KMS-11 (cell line): Measurements from ENCODE around the gene LCA5.

Experiments
- H2AFZ ChIP-seq: fragments of 200-600 bp; sonication (generic); 2 replicates; pipeline ENCODE4 v1.6.1; 2016; ENCODE audit warnings: antibody characterized with exemption, mixed run types, low read depth
- H3K27ac ChIP-seq: fragments of 200-600 bp; sonication (generic); 2 replicates; pipeline ENCODE4 v1.6.1; 2016; ENCODE audit warnings: mild to moderate bottlenecking, mixed run types
- H3K27me3 ChIP-seq: fragments of 200-600 bp; sonication (generic); 2 replicates; pipeline ENCODE4 v1.6.1; 2017; ENCODE audit warnings: mild to moderate bottlenecking, low read depth, mixed run types, moderate library complexity; ENCODE audit not compliant: insufficient read depth
- H3K36me3 ChIP-seq: fragments of 200-600 bp; sonication (generic); 2 replicates; pipeline ENCODE4 v1.6.1; 2017; ENCODE audit warnings: mild to moderate bottlenecking, mixed run types; ENCODE audit not compliant: insufficient read depth
- H3K4me1 ChIP-seq: fragments of 200-600 bp; sonication (generic); 2 replicates; pipeline ENCODE4 v1.6.1; 2016; ENCODE audit warnings: mild to moderate bottlenecking, low read depth, mixed run types; ENCODE audit not compliant: poor library complexity, severe bottlenecking
- H3K4me2 ChIP-seq: fragments of 200-600 bp; sonication (generic); 2 replicates; pipeline ENCODE4 v1.7.0; 2016; ENCODE audit warnings: mild to moderate bottlenecking, mixed run types
- H3K4me3 ChIP-seq: fragments of 200-600 bp; sonication (generic); IDR thresholded peaks from 2 replicates; pipeline ENCODE4 v1.6.1; 2017; ENCODE audit warnings: low read depth, low read length, mixed read lengths; ENCODE audit not compliant: insufficient read depth
- H3K79me2 ChIP-seq: fragments of 200-600 bp; sonication (generic); 2 replicates; pipeline ENCODE4 v1.6.1; 2016; ENCODE audit warnings: low read depth, mixed run types; ENCODE audit not compliant: insufficient read depth
- H3K9ac ChIP-seq: fragments of 200-600 bp; sonication (generic); 2 replicates; pipeline ENCODE4 v1.6.1; 2016; ENCODE audit warnings: mild to moderate bottlenecking, mixed run types
- H4K20me1 ChIP-seq: fragments of 200-600 bp; sonication (generic); 2 replicates; pipeline ENCODE4 v1.6.1; 2016; ENCODE audit warnings: mild to moderate bottlenecking, mixed run types; ENCODE audit not compliant: insufficient read depth
- CTCF ChIP-seq: fragments of 200-600 bp; sonication (generic); conservative IDR thresholded peaks from 2 replicates; pipeline ENCODE4 v1.6.1; 2017; ENCODE audit warnings: low read depth, mild to moderate bottlenecking, antibody characterized with exemption, low read length, moderate library complexity, mixed read lengths

The LCA5 gene

GRCh38 chr6:79513111-79513510 lies 24.1 kb downstream of the LCA5 start:
- Histone ChIP-seq H2AFZ (no peak overlapping the region), H3K4me3 (no peak overlapping the region), H3K79me2 (no peaks in the 10 kb centered on the region), H3K27me3 (no peaks in the 10 kb centered on the region), H3K27ac (no peak overlapping the region), H3K4me1 (no peaks in the 10 kb centered on the region), H4K20me1 (no peaks in the 10 kb centered on the region), H3K36me3 (no peaks in the 10 kb centered on the region), H3K9ac (no peak overlapping the region), H3K4me2 (no peak overlapping the region)
- no peak for TF ChIP-seq CTCF

- Histone ChIP-seq H2AFZ (no peak overlapping the region), H3K4me2 (no peak overlapping the region), H3K4me3 (no peak overlapping the region), H3K79me2 (no peaks in the 10 kb centered on the region), H4K20me1 (no peaks in the 10 kb centered on the region), H3K36me3 (no peaks in the 10 kb centered on the region), H3K27ac (no peak overlapping the region), H3K4me1 (no peaks in the 10 kb centered on the region), H3K9ac (no peak overlapping the region), H3K27me3 (no peaks in the 10 kb centered on the region)
- no peak for TF ChIP-seq CTCF
Observed at GRCh38 chr6:79512014-79512413, 25.2 kb downstream of the LCA5 start.

GRCh38 chr6:79510707-79511106 lies 26.5 kb downstream of the LCA5 start:
- Histone ChIP-seq H3K4me3 (no peak overlapping the region), H3K27ac (no peak overlapping the region), H3K36me3 (no peaks in the 10 kb centered on the region), H3K4me1 (no peaks in the 10 kb centered on the region), H3K9ac (no peak overlapping the region), H2AFZ (no peak overlapping the region), H3K79me2 (no peaks in the 10 kb centered on the region), H3K4me2 (no peak overlapping the region), H3K27me3 (no peaks in the 10 kb centered on the region), H4K20me1 (no peaks in the 10 kb centered on the region)
- TF ChIP-seq CTCF = no peak

GRCh38 chr6:79506251-79506650 lies 31.0 kb downstream of the LCA5 start:
- no peaks in the 10 kb centered on the region for H3K4me1 ChIP-seq
- H3K79me2 ChIP-seq = no peaks in the 10 kb centered on the region
- H3K36me3 ChIP-seq = no peaks in the 10 kb centered on the region
- H4K20me1 ChIP-seq = no peaks in the 10 kb centered on the region
- H2AFZ ChIP-seq = no peak overlapping the region
- H3K9ac ChIP-seq = no peak overlapping the region
- H3K4me3 ChIP-seq = no peak overlapping the region
- H3K4me2 ChIP-seq = no peak overlapping the region
- no peaks in the 10 kb centered on the region for H3K27me3 ChIP-seq
- no peak for TF ChIP-seq CTCF
- H3K27ac ChIP-seq = no peak overlapping the region

GRCh38 chr6:79504372-79504771 lies 32.9 kb downstream of the LCA5 start:
- H4K20me1 ChIP-seq = no peaks in the 10 kb centered on the region
- H3K9ac ChIP-seq = no peak overlapping the region
- H3K4me3 ChIP-seq = no peak overlapping the region
- no peak overlapping the region for H3K4me2 ChIP-seq
- H3K79me2 ChIP-seq = no peaks in the 10 kb centered on the region
- H2AFZ ChIP-seq = no peak overlapping the region
- no peak overlapping the region for H3K27ac ChIP-seq
- H3K36me3 ChIP-seq = no peaks in the 10 kb centered on the region
- no peak for TF ChIP-seq CTCF
- no peaks in the 10 kb centered on the region for H3K4me1 ChIP-seq
- H3K27me3 ChIP-seq = no peaks in the 10 kb centered on the region
